D721Med (cell line): ENCODE measurements around the gene ERN1.

ENCODE experiments used
- DNase-seq: peaks from one replicate; pipeline ENCODE4 v3.0.0; 2011; ENCODE audit warnings: low spot score; ENCODE audit not compliant: insufficient read length
- FAIRE-seq: peaks from 2 replicates; lab custom pipeline; 2011; peaks lifted over from hg19 to GRCh38; lab: Jason Lieb, UNC
- TF ChIP-seq, protein P1 (sequence below): IDR thresholded peaks from 2 replicates; pipeline ENCODE4 v1.5.1; 2012; ENCODE audit warnings: mild to moderate bottlenecking, control low read depth; ENCODE audit not compliant: insufficient read depth; ENCODE audit errors: missing control alignments

ERN1 gene

DNA sequence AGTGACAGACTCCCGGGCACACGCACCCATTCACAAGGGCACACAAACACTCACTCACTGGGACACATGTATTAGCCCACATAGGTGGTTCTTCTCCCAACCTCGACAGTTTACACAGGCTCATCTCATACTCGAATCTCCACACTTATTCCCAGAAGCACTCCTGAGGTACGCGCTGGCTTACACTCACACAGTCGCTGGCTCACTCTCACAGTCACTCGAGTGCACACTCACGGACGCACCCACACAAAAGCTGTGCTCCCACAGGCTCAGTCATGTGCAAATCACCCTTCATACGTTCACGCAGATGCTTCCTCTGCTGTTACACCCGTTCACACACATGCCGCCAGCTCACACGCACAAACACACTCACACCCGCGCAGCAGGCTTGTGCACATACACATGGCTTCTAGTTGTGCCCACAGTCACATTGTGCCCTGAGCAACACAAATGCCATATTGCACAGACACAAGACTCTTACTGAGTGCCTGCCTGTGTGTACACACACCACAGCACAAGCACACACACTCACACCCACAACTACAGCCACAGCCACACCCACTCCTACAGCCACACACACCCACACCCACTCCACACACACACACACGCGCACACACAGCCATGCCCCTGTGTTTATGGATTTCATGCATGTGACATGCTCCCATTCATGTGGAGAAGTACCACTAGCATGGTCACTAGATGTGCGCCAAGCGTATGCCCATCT, 140.2 kb downstream of the ERN1 start:
- TF ChIP-seq, protein P1, sequence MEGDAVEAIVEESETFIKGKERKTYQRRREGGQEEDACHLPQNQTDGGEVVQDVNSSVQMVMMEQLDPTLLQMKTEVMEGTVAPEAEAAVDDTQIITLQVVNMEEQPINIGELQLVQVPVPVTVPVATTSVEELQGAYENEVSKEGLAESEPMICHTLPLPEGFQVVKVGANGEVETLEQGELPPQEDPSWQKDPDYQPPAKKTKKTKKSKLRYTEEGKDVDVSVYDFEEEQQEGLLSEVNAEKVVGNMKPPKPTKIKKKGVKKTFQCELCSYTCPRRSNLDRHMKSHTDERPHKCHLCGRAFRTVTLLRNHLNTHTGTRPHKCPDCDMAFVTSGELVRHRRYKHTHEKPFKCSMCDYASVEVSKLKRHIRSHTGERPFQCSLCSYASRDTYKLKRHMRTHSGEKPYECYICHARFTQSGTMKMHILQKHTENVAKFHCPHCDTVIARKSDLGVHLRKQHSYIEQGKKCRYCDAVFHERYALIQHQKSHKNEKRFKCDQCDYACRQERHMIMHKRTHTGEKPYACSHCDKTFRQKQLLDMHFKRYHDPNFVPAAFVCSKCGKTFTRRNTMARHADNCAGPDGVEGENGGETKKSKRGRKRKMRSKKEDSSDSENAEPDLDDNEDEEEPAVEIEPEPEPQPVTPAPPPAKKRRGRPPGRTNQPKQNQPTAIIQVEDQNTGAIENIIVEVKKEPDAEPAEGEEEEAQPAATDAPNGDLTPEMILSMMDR: no peak
- FAIRE-seq (no peak), DNase-seq (no peak)
